Motor neuron (in vitro differentiated cells): ENCODE data around the gene PAX7. TPM values are rescaled to one million over a fixed set of nuclear protein-coding genes. Genes with fewer than 3 reads are reported as not detected.
A peak's percentile ranks its signal among the peaks of the same experiment; 100 is the strongest.
"Not testable (repeated sequence)": the region's sequence is repeated elsewhere in the genome, so short reads cannot be mapped to it uniquely, and the experiment has no call there.

Experiments
- ATAC-seq, 8 experiments: fragments of 200-7000 bp; cut with Tn5 transposase; replicated peaks in 6 of 8; 2 replicates each; pipeline ENCODE4 v1.8.0; 2021; ENCODE audit warnings: mild to moderate bottlenecking in 8 of 8, moderate library complexity in 8 of 8
- H3K27ac ChIP-seq, 2 donors: fragments of 250-450 bp; sonication (Bioruptor Pico); 2 replicates each; pipeline ENCODE4 v1.9.0; 2021; ENCODE audit warnings: antibody characterized with exemption in 2 of 2, mild to moderate bottlenecking in 2 of 2, moderate library complexity in 1 of 2
- H3K4me1 ChIP-seq, 2 donors: fragments of 250-450 bp; sonication (Bioruptor Pico); replicated peaks in 1 of 2; 2 replicates each; pipeline ENCODE4 v1.6.1; 2021; ENCODE audit warnings: antibody characterized with exemption in 2 of 2, mild to moderate bottlenecking in 2 of 2, moderate library complexity in 1 of 2
- H3K4me3 ChIP-seq, 5 donors: fragments of 250-450 bp; sonication (Bioruptor Pico); 2 replicates each; pipeline ENCODE4 v1.9.0; 2021; ENCODE audit warnings: antibody characterized with exemption in 5 of 5, mild to moderate bottlenecking in 5 of 5, moderate library complexity in 4 of 5
- WGBS, 10 experiments: fragments of 450-650 bp; shearing (Covaris generic); methylation state at CpG; one replicate each; pipeline ENCODE4 v1.0.0; 2022; 5-methylcytosine and 5-hydroxymethylcytosine counted together
- in situ Hi-C, 9 experiments: fragments of 400-800 bp; cut with MboI; loops; one replicate each; pipeline ENCODE4 v1.15.0; 2021; ENCODE audit warnings: low sequenced_read_pairs in 9 of 9, low pct_unique_long_range_greater_than_20kb in 2 of 9; ENCODE audit not compliant: unreplicated experiment in 9 of 9
- total RNA-seq, 8 experiments: library from RNA; unstranded; fragments of 300-600 nt; gene quantifications; 2 replicates each; pipeline versions ENCODE4 v1.2.3 to v1.2.4, GENCODE V29; 2022

The PAX7 gene
- total RNA-seq, 8 experiments from 2014 or later = 0.05 to 0.76 (median 0.18) TPM; not detected in 1

DNA sequence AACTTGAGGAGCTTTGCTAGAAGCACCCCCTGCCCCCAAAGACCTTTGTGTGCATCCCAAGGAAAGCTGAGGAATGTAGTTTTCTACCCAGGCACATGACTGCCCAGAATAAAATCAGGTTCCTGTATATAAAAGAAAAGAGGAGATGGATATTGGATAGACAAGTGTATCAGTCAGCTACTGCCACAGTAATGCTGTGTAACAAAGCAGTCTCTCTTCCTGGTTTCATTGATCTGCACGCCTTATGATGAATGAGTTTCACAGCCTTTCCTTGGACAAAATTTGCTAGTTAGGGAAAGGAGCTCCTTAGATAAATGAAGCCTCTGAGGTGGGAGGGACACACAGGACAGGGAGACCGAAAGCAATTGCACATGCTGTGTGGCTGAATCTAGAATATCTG, 120.0 kb downstream of the PAX7 start:
- WGBS, 10 experiments = 0 to 85% (median 64%) methylated on average over 1 to 2 of the region's 2 CpGs; no CpG with 5 or more reads in 3 of the 10 experiments
- Histone ChIP-seq H3K27ac (no peak overlapping the region), H3K4me1 (no peaks in the 10 kb centered on the region), H3K4me3 (no peak overlapping the region)
- ATAC-seq = no peak
- in situ Hi-C loops = no loop called here

DNA sequence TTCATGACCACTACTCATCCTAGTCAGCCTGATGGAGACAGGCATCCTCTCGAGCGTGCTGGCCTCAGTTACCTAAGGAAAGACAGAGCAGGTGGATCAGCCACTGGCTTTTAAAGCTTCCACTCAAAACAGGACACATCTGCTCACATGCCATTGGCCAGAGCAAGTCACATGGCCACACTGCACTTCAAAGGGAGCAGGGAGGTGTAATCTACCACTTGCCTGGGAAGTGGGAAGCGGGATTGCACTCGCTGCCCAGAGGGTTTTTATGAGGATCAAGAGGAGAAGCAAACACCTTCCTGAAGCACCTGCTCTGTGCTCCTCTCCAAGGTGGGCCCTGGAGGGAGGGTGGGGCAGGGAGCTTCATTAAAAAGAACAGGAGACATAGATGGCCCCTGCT, 120.8 kb downstream of the PAX7 start:
- H3K4me1 ChIP-seq = no peaks in the 10 kb centered on the region
- no peak overlapping the region for H3K4me3 ChIP-seq
- no peak overlapping the region for H3K27ac ChIP-seq
- in situ Hi-C loops = no loop called here
- ATAC-seq = no peak
- WGBS, 10 experiments = 0 to 50% (median 50%) methylated on average over 2 to 4 of the region's 4 CpGs; no CpG with 5 or more reads in 7 of the 10 experiments

DNA sequence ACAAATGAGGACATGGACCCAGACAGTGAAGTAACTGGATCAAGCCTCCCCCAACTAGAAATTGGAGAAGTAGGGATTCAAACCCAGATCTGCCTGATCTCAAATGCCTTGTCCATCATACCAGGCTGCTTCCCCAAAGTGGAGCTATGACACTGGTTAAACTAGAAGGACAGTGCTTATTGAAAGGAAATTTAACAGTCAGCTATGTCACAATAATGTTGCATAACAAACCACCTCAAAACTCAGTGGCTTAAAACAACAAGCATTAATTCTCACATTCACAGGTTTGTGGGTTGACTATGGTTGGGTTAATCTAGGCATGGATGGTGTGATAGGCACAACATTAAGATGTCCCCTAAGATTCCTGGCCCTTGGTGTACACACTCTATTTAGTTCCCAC, 121.8 kb downstream of the PAX7 start:
- Histone ChIP-seq H3K4me1 (no peaks in the 10 kb centered on the region), H3K4me3 (no peak overlapping the region), H3K27ac (no peak overlapping the region)
- in situ Hi-C loops = no loop called here
- ATAC-seq = no peak

DNA sequence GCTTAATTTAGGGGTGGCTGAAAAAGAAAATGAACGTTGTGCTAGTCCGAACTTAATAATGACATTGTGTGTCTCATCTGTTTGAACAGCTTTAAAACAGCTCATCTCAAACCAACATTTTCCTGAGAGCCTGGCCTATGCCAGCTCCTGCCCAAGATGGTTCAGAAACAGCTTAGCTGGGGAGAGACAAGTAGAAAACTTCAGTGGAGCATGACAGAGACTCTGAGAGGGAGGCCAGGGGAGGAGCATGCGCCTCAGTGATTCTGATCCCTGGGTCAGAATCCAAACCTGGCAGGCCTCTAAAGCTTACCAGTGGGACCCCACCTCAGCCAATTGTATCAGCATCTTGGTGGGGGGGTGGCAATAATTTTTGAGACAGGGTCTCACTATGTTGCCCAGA, 129.5 kb downstream of the PAX7 start:
- in situ Hi-C loops = no loop called here
- no peak overlapping the region for H3K4me3 ChIP-seq
- no peak for ATAC-seq
- H3K27ac ChIP-seq = no peak overlapping the region
- 53 to 100% (median 78%) methylated on average over 1 to 3 of the region's 3 CpGs; no CpG with 5 or more reads in 2 of the 10 experiments for WGBS, 10 experiments
- H3K4me1 ChIP-seq = no peaks in the 10 kb centered on the region

- Histone ChIP-seq H3K27ac (no peak overlapping the region), H3K4me1 (no peaks in the 10 kb centered on the region), H3K4me3 (no peak overlapping the region)
- 24 to 84% (median 60%) methylated on average over 1 to 9 of the region's 14 CpGs; no CpG with 5 or more reads in 2 of the 10 experiments for WGBS, 10 experiments
- in situ Hi-C loops = no loop called here
- no peak for ATAC-seq
These were observed 131.5 kb downstream of the PAX7 start for GRCh38 chr1:18761948-18762840.

GRCh38 chr1:18764362-18764761, 133.7 kb downstream of the PAX7 start:
- peak in 1 of 8 experiments; percentile 53 for ATAC-seq
- H3K27ac ChIP-seq = no peak overlapping the region
- 4 to 66% (median 30%) methylated on average over 1 to 6 of the region's 7 CpGs; no CpG with 5 or more reads in 3 of the 10 experiments for WGBS, 10 experiments
- no peak overlapping the region for H3K4me3 ChIP-seq
- in situ Hi-C loops = no loop called here
- no peaks in the 10 kb centered on the region for H3K4me1 ChIP-seq

GRCh38 chr1:18765725-18766124, 135.1 kb downstream of the PAX7 start:
- in situ Hi-C loops = no loop called here
- ATAC-seq = no peak
- Histone ChIP-seq H3K27ac (no peak overlapping the region), H3K4me1 (no peaks in the 10 kb centered on the region), H3K4me3 (no peak overlapping the region)
- WGBS, 10 experiments = 0 to 97% (median 58%) methylated on average over 3 to 6 of the region's 7 CpGs; no CpG with 5 or more reads in 3 of the 10 experiments

- ATAC-seq = no peak
- Histone ChIP-seq H3K27ac (no peak overlapping the region), H3K4me3 (no peak overlapping the region), H3K4me1 (no peaks in the 10 kb centered on the region)
- WGBS, 10 experiments = 0 to 100% (median 75%) methylated on average over 1 to 2 of the region's 2 CpGs; no CpG with 5 or more reads in 1 of the 10 experiments
- in situ Hi-C loops = no loop called here
These were observed 135.7 kb downstream of the PAX7 start for GRCh38 chr1:18766328-18766727.

DNA sequence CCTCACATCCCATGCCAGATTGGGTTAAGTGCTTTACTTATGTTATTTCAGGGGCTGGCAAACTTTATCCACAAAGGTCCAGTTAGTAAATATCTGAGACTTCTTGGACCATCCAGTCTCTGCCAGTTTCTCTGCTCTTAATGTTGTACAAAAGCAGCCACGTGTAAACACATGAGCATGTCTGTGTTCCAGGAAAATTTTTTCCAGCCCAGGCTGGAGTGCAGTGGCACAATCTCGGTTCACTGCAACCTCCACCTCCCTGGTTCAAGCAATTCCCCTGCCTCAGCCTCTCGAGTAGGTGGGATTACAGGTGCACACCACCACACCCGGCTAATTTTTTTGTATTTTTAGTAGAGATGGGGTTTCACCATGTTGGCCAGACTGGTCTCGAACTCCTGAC, 136.9 kb downstream of the PAX7 start:
- in situ Hi-C loops, ATAC-seq, H3K4me3 ChIP-seq, H3K27ac ChIP-seq, H3K4me1 ChIP-seq: not testable (repeated sequence)
- 0 to 71% (median 43%) methylated on average over 1 to 5 of the region's 5 CpGs; no CpG with 5 or more reads in 2 of the 10 experiments for WGBS, 10 experiments

DNA sequence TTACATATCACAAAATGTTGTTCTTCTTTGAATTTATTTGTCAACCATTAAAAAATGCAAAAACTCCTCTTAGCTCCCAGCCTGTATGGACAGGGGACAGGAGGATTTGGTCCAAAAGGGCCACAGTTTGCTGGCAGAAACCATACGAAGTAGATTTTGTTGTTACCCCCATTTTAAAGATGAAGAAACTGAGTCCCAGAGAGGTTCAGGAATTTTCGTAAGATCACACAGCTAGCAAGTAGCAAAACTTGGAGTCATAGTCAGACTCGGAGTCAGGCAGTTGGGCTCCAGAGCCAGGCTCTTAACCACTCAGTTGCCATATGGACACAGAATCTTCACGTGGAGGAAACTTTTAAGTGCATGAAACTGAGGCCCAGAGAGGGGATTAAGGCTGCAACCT, 137.4 kb downstream of the PAX7 start:
- no peaks in the 10 kb centered on the region for H3K4me1 ChIP-seq
- ATAC-seq = no peak
- in situ Hi-C loops = no loop called here
- 0 to 93% (median 76%) methylated on average over 2 to 4 of the region's 4 CpGs for WGBS, 10 experiments
- no peak overlapping the region for H3K4me3 ChIP-seq
- no peak overlapping the region for H3K27ac ChIP-seq

DNA sequence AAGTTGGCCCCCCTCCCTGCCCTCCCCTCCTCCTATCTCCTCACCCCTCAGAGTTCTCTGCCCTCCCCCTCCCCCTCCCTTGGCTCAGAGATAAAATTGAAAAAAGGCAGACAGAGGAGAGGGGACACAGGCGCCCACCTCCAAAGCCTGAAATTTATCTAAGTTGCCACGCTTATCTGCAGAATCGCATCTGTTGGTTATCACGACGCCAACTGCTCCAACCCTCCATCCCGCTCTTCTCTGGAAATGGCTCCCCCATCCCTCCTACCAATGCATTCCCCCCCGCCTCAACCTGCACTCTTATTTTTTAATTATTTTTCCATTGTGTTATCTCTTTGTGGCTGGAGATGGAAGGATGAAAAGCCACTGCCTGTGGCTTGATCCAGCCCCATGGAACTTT, 138.5 kb downstream of the PAX7 start:
- in situ Hi-C loops = no loop called here
- Histone ChIP-seq H3K27ac (no peak overlapping the region), H3K4me1 (no peaks in the 10 kb centered on the region), H3K4me3 (no peak overlapping the region)
- ATAC-seq = no peak
- 20 to 74% (median 50%) methylated on average over 1 to 5 of the region's 7 CpGs; no CpG with 5 or more reads in 5 of the 10 experiments for WGBS, 10 experiments

DNA sequence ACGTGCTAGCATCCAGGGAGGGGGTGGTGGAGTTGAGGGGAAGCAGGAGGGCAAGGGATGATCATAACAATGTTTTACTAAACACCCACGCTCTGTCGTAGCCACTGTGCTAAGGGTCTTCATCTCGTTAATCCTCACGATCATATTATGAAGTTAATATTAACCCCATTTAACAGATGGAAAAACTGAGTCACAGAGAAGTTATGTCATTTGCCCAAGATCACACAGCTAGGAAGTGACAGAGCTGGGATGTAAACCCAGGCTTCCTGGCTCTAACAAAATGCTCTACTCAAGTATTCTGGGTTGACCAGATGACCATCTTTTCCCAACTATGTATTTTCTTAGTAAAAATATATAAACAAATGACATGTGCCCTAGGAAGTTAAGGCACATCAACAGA, 140.2 kb downstream of the PAX7 start:
- no peak for ATAC-seq
- Histone ChIP-seq H3K27ac (no peak overlapping the region), H3K4me1 (no peaks in the 10 kb centered on the region), H3K4me3 (no peak overlapping the region)
- in situ Hi-C loops = no loop called here
- 15 to 93% (median 48%) methylated on average over 1 to 5 of the region's 5 CpGs; no CpG with 5 or more reads in 4 of the 10 experiments for WGBS, 10 experiments

DNA sequence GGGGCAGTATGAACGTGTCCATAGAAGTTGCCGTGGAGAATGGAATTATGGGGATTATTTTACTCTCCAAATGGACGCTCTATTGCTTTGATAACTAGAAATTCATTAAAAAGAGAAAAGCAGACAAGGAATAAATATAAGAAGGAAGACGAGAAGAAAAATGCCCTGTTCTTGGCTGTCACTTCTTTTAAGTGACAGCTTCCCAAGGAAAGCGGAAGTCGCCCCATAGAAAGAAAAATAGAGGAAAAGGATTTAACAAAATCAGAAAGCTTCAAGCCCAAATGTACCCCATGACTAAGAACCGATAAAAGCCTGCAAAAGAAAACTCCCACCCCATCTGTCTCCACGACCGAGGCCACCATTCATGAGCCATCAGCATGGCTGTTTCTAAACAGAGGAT, 143.1 kb downstream of the PAX7 start:
- in situ Hi-C loops = no loop called here
- no peak for ATAC-seq
- H3K4me3 ChIP-seq = no peak overlapping the region
- H3K27ac ChIP-seq = no peak overlapping the region
- 32 to 93% (median 76%) methylated on average over 5 to 9 of the region's 9 CpGs for WGBS, 10 experiments
- H3K4me1 ChIP-seq = no peaks in the 10 kb centered on the region

DNA sequence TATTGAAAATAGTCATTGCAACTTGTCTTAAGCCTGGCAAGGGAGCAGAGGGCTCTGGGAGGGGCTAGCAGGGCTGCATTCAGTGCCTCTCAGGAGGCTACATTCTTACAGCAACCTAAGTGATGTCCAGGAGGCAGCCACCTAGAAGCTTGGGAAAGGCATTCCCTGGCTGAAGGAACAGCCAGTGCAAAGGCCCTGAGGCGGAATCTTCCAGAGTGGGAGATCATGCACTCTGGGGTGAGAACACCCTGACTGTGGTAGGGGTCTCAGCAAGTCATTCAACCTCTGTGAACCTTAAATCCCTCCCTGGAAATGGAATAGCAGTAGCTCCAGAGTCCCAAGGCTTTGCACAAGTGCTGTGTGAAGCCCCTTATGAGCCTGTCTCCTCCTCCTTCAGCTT, 144.7 kb downstream of the PAX7 start:
- Histone ChIP-seq H3K4me1 (no peaks in the 10 kb centered on the region), H3K4me3 (no peak overlapping the region), H3K27ac (no peak overlapping the region)
- no peak for ATAC-seq
- in situ Hi-C loops = no loop called here
- WGBS, 10 experiments = 0 to 100% (median 83%) methylated on average over 1 of the region's 1 CpG; no CpG with 5 or more reads in 5 of the 10 experiments
